ENCODE measurements around the gene RARS1.
"Not testable (repeated sequence)": the region's sequence is repeated elsewhere in the genome, so short reads cannot be mapped to it uniquely, and the experiment has no call there.

The RARS1 gene

DNA sequence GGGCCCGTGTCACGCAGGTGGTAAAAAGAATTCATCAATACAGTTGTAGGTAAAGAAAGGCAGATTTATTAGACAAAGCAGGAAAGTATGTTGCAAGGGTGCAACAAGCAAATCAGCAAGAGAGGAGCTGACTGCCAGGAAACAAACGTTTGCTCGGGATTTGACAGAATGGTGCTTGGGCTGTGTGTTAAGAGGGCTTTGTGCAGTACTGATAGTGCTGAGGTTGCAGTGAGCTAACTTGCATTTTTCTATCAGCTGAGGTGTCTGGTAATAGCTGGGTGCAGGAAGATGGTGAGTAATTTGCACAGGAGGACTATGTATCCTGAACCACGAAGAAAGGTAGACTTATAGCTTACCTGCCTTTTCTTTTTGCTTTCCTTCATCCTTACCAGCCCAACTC lies 3.9 kb upstream of the RARS1 start:
- DNase-seq, result no peak

DNA sequence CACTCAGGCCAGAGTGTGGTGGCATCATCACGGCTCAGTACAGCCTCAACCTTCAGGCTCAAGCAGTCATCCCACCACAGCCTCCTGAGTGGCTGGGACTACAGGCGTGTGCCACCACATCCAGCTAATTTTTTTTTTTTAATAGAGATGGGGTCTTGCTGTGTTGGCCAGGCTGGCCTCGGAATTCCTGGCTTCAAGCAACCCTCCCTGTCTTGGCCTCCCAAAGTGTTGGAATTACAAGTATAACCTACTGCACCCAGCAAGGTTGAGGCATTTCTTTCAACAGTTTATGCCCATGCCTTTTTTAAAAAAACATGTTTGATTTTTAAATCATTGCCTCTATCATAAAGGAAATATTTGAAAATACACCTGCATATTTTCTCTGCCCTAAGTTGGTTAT lies 2.8 kb downstream of the RARS1 start:
- no peak for DNase-seq

GRCh38 chr5:168494057-168494555 lies 7.8 kb downstream of the RARS1 start:
- DNase-seq, result no peak

GRCh38 chr5:168502563-168503237 lies 16.4 kb downstream of the RARS1 start:
- no peak for DNase-seq

DNA sequence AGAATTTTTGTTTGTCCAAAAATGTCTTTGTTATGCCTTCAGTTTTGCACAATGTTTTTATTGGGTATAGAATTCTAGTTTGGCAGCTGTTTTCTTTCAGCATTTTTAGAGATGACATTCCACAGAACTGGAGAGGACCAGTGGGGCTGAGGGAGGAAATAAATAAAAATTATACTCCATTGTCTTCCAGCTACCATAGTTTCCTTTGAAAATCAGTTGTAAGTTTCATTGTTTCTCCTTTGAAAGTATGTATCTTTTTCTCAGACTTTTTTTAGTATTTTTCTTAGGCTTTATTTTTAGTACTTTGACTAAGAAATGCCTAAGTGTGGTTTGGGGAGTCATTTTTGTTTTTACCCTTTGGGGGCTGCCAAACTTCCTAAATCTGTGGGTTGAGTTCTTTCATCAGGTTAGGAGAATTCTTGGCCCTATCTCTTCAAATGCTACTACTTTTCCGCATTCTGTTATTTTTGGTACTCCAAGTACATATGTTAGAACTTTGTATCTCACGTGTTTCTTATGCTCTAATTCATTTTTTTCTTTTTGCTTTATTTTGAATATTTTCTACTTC lies 27.7 kb downstream of the RARS1 start:
- DNase-seq, result no peak

DNA sequence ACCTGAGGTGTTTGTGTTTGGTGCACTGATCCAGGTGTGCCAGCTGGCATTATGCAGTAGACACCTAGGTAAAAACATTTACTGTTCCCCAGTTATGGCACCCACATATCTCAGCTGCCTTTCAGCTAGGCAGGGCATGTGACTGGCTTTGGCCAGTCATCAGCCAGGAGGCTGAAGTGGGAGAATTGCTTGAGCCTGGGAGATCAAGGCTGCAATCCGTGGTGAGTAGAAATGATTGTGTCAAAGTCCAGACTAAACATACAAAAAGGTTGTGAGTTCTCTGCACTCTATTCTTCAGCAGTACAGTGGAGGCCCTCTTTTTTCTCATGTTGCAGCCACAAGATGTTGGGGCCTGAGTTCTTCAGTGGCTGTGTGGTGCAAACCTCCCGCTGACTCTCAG lies 39.6 kb downstream of the RARS1 start:
- DNase-seq, result no peak

- no peak for DNase-seq
Observed at GRCh38 chr5:168527756-168528295, 41.6 kb downstream of the RARS1 start.

- peak; percentile 18 for DNase-seq
Observed at GRCh38 chr5:168528521-168529373, 42.5 kb downstream of the RARS1 start, which contains the start of gene FBLL1. Gene FBLL1, plus strand, starts transcription at chr5:168529305. Its CDS starts 200 bp downstream, at chr5:168529505.

GRCh38 chr5:168529374-168530234 lies 43.3 kb downstream of the RARS1 start:
- no peak for DNase-seq

DNA sequence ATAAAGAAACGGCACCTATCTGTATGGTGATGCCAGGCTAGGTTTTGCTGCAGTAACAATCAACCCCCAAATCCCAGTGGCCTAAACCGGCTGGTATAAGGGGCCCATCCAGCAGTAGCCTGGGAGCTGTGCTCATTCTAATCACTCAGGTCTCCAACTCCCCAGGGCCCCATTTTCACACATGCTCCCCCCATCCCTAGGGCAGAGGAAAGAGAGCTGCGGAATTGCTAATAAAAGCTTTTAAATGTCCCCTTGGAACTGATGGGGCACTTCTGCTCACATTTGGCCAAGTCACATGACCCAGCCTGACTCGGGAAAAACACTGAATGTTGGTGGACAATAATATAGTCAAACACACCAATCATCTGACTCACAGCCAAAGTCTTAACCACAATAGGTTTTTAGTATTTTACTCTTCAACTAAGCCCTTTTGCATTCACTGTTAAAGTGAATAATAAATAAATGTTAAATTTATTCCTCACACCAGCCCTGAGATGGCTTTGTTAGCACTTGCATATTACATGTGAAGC lies 44.4 kb downstream of the RARS1 start:
- DNase-seq, result peak; percentile 9

GRCh38 chr5:168531191-168531590 lies 44.9 kb downstream of the RARS1 start:
- no peak for DNase-seq

DNA sequence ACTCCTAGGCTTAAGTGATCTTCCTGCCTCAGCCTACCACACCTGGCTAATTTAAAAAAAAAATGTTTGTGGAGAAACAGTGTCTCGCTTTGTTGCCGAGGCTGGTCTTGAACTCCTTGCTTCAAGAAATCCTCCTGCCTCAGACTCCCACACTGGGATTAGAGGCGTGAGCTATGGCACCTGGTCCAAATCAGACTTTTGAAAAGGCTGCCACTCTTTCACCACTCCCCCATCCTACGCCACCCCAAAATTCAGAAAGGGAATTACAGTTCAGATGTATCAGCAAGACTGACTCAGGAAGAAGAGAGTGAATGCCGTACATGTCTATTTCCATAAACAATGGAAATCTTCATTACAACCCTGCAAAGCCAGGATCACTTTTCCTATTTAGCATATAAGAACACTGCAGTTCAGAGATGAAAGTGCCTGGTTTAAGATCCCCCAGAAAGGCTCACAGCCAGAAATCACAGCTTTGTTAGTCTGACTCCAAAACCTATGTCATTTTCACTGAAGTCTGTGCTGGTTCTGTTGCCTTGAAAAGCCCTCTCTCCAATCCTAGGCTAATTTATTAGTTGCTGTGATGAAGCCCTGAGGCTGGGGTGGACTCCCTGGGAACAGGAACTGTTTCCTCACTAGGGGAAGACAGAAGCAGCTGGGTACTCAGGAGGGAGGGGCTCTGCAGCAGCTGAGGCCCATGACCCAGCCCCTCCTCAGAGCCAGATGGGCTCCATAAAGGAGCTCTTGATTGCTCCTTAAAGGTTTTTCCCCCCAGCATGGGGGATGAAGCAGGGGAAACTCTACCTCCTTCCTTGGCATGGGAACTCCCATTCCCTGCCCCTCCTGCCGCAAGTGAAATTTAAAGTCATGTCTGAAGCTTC lies 46.0 kb downstream of the RARS1 start:
- DNase-seq, result no peak

DNA sequence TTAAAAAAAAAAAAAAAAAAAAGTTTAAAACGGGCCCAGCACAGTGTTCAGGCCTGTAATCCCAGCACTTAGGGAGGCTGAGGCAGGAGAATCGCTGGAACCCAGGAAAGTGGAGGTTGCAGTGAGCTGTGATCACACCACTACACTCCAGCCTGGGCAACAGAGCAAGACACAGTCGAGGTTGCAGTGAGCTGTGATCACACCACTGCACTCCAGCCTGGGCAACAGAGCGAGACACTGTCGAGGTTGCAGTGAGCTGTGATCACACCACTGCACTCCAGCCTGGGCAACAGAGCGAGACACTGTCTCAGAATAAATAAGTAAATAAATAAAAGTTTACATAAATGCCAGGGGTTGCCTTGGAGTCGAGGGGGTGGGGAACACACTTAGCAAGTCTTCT lies 48.1 kb downstream of the RARS1 start:
- not testable (repeated sequence) for DNase-seq

GRCh38 chr5:168537176-168537575 lies 50.9 kb downstream of the RARS1 start:
- no peak for DNase-seq

DNA sequence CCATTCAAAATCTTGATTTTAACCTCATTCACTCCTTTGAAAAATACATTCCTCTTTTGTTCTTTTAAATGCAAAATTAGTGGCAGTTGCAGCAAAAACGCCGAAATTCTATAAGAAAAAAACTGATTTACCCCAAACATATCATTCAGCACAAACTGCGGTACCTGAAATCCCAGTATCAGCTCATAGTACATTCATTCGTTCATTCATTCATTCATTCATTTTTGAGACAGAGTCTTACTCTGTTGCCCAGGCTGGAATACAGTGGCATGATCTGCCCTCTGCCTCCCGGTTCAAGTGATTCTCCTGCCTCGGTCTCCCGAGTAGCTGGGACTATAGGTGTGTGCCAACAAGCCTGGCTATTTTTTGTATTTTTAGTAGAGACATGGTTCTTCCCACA lies 63.3 kb downstream of the RARS1 start:
- no peak for DNase-seq

GRCh38 chr5:168550656-168551055 lies 64.4 kb downstream of the RARS1 start:
- DNase-seq, result no peak

DNA sequence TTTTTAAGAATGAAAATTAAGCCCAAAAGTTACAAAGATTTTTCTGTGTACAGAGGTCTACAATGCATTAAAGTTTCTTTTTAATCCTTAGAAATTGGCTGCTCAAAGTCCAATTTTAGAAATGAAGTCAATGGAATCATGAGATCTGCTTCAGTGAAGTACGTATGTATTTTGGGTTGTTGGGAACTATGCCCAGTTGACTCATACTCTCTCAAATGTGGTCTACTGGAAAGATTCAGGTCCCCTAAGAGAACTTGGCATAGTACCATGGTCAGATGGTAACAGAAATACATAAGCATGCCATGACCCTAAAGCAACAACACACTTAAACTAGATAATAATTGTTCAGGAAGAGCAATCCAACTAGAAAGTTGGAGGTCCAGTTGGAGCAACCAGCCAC lies 65.9 kb downstream of the RARS1 start:
- DNase-seq, result peak; percentile 80

- no peak for DNase-seq
Observed at GRCh38 chr5:168553377-168554130, 67.3 kb downstream of the RARS1 start.

GRCh38 chr5:168557389-168557788 lies 71.1 kb downstream of the RARS1 start:
- DNase-seq, result no peak

GRCh38 chr5:168562279-168562678 lies 76.0 kb downstream of the RARS1 start:
- DNase-seq, result no peak

Data from EL (cell line).